ENCODE data around the gene SLC13A3. TPM values are rescaled to one million over a fixed set of nuclear protein-coding genes. Genes with fewer than 3 reads are reported as not detected.

Gene SLC13A3
- total RNA-seq, 1 donor = 4.3 TPM

DNA sequence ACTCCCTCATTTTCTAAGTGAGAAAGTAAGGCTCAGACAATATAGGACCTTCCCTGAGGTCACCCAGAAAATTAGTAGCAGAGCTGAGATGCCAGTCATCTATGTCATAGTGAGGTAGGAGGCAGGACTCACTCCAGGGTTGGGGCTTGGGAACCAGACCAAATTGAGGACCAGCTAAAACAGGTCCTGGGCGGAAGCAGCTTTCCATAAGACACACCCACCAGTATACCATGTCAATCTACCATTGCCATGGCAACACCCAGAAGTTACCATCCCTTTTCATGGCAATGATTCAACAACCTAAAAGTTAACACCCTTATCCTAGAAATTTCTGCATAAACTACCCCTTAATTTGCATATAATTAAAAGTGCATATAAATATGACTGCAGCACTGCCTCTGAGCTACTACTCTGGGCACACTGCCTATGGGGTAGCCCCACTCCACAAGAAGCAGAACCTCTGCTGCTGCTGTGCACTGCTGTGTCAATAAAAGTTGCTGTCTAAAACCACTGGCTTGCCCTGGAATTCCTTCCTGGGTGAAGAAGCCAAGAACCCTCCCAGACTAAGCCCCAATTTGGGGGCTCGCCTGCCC, 70.5 kb downstream of the SLC13A3 start:
- TF ChIP-seq, protein P1, sequence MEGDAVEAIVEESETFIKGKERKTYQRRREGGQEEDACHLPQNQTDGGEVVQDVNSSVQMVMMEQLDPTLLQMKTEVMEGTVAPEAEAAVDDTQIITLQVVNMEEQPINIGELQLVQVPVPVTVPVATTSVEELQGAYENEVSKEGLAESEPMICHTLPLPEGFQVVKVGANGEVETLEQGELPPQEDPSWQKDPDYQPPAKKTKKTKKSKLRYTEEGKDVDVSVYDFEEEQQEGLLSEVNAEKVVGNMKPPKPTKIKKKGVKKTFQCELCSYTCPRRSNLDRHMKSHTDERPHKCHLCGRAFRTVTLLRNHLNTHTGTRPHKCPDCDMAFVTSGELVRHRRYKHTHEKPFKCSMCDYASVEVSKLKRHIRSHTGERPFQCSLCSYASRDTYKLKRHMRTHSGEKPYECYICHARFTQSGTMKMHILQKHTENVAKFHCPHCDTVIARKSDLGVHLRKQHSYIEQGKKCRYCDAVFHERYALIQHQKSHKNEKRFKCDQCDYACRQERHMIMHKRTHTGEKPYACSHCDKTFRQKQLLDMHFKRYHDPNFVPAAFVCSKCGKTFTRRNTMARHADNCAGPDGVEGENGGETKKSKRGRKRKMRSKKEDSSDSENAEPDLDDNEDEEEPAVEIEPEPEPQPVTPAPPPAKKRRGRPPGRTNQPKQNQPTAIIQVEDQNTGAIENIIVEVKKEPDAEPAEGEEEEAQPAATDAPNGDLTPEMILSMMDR (IDR thresholded peaks at IDR 0.05; ENCODE audit: insufficient read depth, low read depth, low read length) = no peak
- H3K4me3 ChIP-seq (ENCODE audit: low read depth, low read length) = no peak overlapping the region
- no peak for DNase-seq (ENCODE audit: low read depth)

DNA sequence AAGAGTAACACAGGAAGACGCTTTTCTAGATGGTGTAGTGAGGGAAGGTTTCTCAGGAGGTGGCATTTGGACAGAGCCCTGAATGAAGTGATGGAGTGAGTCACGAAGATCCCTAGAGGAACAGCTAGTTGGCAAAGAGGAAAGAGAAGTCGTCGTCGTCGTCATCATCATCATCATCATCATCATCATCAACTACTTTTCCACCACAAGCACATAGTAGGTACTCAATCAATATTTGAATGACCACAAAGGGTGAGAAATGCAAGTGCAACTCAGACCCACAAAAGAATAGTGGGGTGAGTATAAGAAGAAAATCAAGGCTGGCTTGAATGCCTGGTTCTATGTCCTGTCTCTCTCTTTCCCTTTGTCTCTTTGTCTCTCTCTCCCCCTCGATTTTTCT, 72.5 kb downstream of the SLC13A3 start:
- TF ChIP-seq, protein P1 (IDR thresholded peaks at IDR 0.05; ENCODE audit: insufficient read depth, low read depth, low read length) = no peak
- DNase-seq (ENCODE audit: low read depth) = no peak
- H3K4me3 ChIP-seq (ENCODE audit: low read depth, low read length) = no peak overlapping the region

DNA sequence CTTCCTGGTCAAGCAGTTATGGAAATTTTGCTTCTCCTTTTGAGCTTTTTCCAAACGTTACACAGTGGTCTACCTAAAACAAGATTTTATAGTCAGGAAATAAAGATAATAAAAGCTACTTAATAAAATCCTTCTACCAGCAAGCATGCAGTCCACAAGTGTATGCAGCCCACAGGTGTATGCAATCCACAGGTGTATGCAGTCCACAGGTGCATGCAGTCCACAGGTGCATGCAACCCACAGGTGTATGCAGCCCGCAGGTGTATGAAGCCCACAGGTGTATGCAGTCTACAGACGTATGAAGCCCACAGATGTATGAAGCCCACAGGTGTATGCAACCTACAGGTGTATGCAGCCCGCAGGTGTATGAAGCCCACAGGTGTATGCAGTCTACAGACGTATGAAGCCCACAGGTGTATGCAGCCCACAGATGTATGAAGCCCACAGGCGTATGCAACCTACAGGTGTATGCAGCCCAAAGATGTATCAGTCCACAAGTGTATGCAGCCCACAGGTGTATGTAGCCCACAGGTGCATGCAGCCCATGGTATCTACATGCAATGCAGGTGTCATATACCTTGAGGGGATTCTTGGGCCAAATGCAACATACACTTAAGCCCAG, 74.4 kb downstream of the SLC13A3 start:
- H3K4me3 ChIP-seq (ENCODE audit: low read depth, low read length) = no peak overlapping the region
- DNase-seq (ENCODE audit: low read depth) = no peak
- TF ChIP-seq, protein P1 (IDR thresholded peaks at IDR 0.05; ENCODE audit: insufficient read depth, low read depth, low read length) = no peak

DNA sequence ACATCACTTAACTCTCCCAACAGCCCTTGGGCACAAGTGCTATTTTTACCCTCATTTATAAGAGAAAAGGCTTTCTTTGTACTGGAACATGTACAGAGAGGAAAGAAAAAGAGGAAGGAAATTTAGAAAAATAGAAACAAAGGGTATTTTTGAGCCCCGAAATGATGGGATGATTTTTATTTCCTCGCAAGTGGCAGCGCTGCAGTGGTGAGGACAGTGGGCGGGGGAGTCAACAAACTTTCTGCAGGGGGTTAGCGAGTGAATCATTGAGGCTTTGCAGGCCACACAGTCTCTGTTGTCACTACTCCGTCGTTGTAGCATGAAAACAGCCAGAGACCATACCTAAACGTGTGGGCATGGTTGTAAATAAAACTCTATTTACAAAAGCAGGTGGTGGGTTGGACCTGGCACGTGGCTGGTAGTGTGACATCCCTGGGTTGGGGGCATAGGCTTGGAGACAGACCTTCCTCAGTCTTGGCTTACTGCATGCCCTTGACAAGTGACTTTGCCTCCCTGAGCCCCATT, 75.3 kb downstream of the SLC13A3 start:
- no peak for DNase-seq (ENCODE audit: low read depth)
- TF ChIP-seq, protein P1 (IDR thresholded peaks at IDR 0.05; ENCODE audit: insufficient read depth, low read depth, low read length) = no peak
- H3K4me3 ChIP-seq (ENCODE audit: low read depth, low read length) = no peak overlapping the region

DNA sequence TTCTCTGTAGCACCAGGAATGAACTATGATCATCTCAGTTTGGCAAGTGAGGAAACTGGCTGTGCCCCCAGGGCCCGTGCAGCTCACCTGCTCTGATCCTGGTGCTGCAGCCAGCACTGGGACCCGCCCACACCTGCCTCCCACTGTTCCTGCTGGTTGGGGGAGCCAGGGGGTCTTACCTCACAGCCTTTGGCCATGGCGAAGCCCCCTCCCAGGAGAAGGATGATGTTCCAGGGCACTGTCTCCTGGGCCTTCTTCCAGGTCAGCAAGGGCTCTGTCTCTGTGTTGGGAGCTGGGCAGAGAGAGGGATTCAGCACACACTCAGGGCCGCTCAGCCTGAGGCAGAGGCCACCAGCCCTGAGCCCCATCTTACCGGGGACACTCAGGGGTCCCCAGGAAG, 75.9 kb downstream of the SLC13A3 start:
- TF ChIP-seq, protein P1 (IDR thresholded peaks at IDR 0.05; ENCODE audit: insufficient read depth, low read depth, low read length) = no peak
- no peak overlapping the region for H3K4me3 ChIP-seq (ENCODE audit: low read depth, low read length)
- DNase-seq (ENCODE audit: low read depth) = no peak

DNA sequence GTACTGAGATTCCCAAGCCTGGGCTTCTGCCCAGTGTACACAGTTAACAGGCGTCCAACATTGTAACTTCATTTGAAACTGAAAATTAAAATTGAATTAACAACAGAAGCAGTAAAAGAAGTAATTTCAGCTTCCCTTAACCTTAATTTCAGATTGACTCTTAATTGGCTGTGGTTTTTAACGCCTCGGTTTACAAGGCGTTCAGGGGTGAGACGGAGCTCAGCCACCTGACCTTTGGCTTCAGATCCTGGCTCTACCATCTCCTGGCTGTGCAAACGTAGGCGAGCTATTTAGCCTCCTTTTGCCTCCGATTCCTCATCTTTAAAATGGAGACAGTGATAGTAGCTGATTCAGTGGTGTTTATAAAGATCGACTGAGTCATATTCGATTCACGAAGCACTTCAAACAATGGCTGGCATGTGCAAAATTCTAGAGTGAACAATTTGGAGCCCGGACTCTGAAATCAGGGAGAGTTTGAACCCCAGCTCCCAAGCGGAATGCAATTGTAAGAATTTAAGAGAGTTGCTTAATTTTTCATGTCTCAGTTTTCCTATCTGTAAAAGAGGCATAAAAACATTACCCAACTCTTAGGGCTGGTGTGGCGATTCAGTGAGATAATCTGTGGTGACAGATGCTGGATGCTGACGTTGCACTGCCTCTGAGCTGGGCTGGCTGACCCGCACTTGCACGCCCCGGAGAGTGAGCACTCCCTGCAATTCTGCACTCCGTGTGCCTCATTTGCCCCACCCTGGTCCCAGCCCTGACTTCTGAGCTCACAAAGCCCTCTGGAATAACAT, 77.3 kb downstream of the SLC13A3 start:
- DNase-seq (ENCODE audit: low read depth) = no peak
- TF ChIP-seq, protein P1 (IDR thresholded peaks at IDR 0.05; ENCODE audit: insufficient read depth, low read depth, low read length) = no peak
- H3K4me3 ChIP-seq (ENCODE audit: low read depth, low read length) = no peak overlapping the region
